Measurements from ENCODE around the gene SENP1. TPM values are rescaled to one million over a fixed set of nuclear protein-coding genes. Genes with fewer than 3 reads are reported as not detected.
A peak's percentile ranks its signal among the peaks of the same experiment; 100 is the strongest.

Gene SENP1
- total RNA-seq, 1 donor from 2014 or later: 16.9 TPM

GRCh38 chr12:48002773-48003218 lies 103.1 kb downstream of the SENP1 start:
- peak overlapping the region; percentile 3 for H3K4me3 ChIP-seq
- H3K27ac ChIP-seq: no peak overlapping the region
- no peak for TF ChIP-seq CTCF (IDR thresholded peaks at IDR 0.05)
- intact Hi-C loops (cut with DNase I): no loop called here
- H3K4me1 ChIP-seq: peaks cover 42% of the 10 kb centered on the region
- peaks cover 91% of the 10 kb centered on the region for H3K27me3 ChIP-seq
- H3K9me3 ChIP-seq: no peaks in the 10 kb centered on the region
- no peaks in the 10 kb centered on the region for H3K36me3 ChIP-seq
- ATAC-seq (peak; percentile 48), DNase-seq (no peak)

- TF ChIP-seq CTCF (IDR thresholded peaks at IDR 0.05): no peak
- Histone ChIP-seq H3K27ac (no peak overlapping the region), H3K9me3 (no peaks in the 10 kb centered on the region), H3K4me1 (peaks cover 42% of the 10 kb centered on the region), H3K27me3 (peaks cover 88% of the 10 kb centered on the region), H3K36me3 (no peaks in the 10 kb centered on the region), H3K4me3 (peak overlapping the region; percentile 44)
- intact Hi-C loops (cut with DNase I): no loop called here
- no peak for ATAC-seq
- no peak for DNase-seq
These were observed 103.5 kb downstream of the SENP1 start for GRCh38 chr12:48002414-48002730.

GRCh38 chr12:48001505-48002413 lies 104.1 kb downstream of the SENP1 start:
- Histone ChIP-seq H3K4me1 (peaks cover 42% of the 10 kb centered on the region), H3K27ac (no peak overlapping the region), H3K36me3 (no peaks in the 10 kb centered on the region), H3K4me3 (peak overlapping the region; percentile 44), H3K27me3 (peaks cover 82% of the 10 kb centered on the region), H3K9me3 (no peaks in the 10 kb centered on the region)
- ATAC-seq: peak; percentile 75
- intact Hi-C loops (cut with DNase I): no loop called here
- TF ChIP-seq CTCF (IDR thresholded peaks at IDR 0.05): no peak
- DNase-seq: no peak

GRCh38 chr12:48000878-48001504 lies 104.9 kb downstream of the SENP1 start:
- H3K27me3 ChIP-seq: peaks cover 74% of the 10 kb centered on the region
- no peak for TF ChIP-seq CTCF (IDR thresholded peaks at IDR 0.05)
- intact Hi-C loops (cut with DNase I): no loop called here
- H3K36me3 ChIP-seq: no peaks in the 10 kb centered on the region
- peak overlapping the region; percentile 44 for H3K4me3 ChIP-seq
- DNase-seq (no peak), ATAC-seq (peak; percentile 75)
- H3K9me3 ChIP-seq: no peaks in the 10 kb centered on the region
- no peak overlapping the region for H3K27ac ChIP-seq
- peaks cover 47% of the 10 kb centered on the region for H3K4me1 ChIP-seq

GRCh38 chr12:47999816-48000215 lies 106.1 kb downstream of the SENP1 start:
- intact Hi-C loops (cut with DNase I): no loop called here
- DNase-seq (no peak), ATAC-seq (no peak)
- peaks cover 44% of the 10 kb centered on the region for H3K4me1 ChIP-seq
- H3K36me3 ChIP-seq: no peaks in the 10 kb centered on the region
- H3K27me3 ChIP-seq: peaks cover 63% of the 10 kb centered on the region
- no peak overlapping the region for H3K27ac ChIP-seq
- TF ChIP-seq CTCF (IDR thresholded peaks at IDR 0.05): no peak
- H3K9me3 ChIP-seq: no peaks in the 10 kb centered on the region
- no peak overlapping the region for H3K4me3 ChIP-seq

All from upper lobe of right lung (tissue), 1 donor.